ENCODE data around the gene ZNF398.
"Not testable (repeated sequence)": the region's sequence is repeated elsewhere in the genome, so short reads cannot be mapped to it uniquely, and the experiment has no call there.

The ZNF398 gene

DNA sequence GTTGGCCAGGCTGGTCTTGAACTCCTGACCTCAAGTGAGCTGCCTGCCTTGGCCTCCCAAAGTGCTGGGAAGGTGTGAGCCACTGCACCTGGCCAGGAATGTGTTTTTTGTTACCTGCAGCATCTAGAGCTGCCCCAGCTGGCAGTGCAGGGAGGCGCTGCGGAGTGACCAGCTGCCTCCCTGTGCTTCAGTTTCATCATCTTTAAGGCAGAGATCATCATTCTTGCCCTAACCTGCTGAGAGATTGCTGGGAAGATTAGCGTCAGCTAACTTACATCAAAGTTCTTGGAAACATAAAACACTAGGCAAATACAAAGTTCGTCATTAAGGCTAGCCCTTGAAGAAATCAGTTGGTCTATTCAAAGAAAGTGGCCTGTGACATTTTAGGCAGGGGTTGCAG, 50.4 kb downstream of the ZNF398 start:
- no peak for DNase-seq (ENCODE audit: low read depth, low spot score)

DNA sequence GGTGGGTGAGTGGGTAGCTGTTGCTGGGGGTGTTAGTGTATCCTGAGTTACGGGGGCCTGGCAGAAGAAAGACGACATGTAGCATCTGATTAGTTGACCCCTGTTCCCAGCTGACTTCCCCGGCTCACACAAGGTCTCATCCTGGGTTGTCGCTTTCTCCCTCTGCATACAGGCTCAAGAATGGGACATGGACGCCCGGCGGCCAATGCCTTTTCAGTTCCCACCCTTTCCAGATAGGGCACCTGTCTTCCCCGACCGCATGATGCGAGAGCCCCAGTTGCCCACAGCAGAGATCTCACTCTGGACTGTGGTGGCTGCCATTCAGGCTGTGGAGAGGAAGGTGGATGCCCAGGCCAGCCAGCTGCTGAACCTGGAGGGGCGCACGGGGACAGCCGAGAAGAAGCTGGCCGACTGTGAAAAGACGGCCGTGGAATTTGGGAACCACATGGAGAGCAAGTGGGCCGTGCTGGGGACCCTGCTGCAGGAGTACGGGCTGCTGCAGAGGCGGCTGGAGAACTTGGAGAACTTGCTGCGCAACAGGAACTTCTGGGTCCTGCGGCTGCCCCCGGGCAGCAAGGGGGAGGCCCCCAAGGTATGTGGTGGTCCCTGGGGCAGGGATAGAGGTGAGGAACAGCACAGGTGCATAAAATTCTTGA, 51.0 kb downstream of the ZNF398 start:
- DNase-seq (ENCODE audit: low read depth, low spot score): no peak

DNA sequence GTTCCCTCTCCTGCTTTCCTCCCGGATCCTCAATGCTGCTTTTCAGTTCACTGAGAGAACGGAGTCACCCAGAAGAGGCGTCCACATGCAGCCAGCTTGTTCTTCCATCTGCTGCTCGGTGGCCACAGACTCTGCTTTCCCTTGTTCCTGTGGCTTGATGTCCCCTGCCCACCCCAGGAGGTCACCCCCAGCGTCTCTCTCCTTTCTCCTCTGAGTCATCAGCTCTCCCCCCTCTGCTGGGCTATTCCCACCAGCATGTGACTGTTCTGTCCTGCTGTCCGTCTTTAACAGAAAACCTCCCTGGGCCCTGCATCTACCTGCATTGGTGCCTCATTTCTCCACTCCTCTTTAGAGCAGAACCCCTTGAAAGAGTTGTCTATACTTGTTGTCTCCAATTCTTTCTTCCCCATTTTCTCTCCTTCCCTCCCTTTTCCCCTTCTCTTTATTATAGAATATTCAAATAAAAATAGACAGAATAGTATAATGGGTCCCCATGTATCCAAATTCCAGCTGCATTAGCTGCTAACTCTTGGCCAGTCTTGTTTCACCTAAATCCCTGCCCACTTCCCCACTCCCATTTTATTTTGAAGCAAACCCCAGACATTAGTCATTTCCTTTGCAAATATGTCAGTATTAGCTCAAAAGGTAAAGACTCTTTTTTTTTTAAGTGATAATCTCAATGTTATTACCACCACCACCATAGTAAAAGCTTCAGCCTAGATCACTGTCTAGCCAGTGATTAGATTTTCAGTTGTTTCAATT, 52.2 kb downstream of the ZNF398 start:
- no peak for DNase-seq (ENCODE audit: low read depth, low spot score)

DNA sequence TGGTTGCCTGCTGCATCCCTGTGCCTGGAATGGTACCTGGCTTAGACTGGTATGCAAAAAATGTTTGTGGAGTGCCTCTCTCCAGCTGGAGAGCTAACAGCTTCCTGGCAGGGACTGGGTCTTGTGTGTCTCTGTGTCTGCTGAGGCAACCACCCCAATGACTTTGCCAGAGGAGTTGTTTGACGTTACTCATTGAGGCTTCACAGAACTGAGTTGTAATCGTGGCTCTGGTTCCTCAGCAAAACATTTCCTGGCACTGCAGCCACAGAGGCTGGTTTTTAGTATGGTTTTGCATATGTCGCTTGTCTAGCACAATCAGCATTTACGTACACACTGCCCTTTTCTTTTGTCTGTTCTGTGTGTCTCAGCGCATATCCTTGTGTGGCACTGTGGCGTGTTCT, 55.6 kb downstream of the ZNF398 start:
- no peak for DNase-seq (ENCODE audit: low read depth, low spot score)

DNA sequence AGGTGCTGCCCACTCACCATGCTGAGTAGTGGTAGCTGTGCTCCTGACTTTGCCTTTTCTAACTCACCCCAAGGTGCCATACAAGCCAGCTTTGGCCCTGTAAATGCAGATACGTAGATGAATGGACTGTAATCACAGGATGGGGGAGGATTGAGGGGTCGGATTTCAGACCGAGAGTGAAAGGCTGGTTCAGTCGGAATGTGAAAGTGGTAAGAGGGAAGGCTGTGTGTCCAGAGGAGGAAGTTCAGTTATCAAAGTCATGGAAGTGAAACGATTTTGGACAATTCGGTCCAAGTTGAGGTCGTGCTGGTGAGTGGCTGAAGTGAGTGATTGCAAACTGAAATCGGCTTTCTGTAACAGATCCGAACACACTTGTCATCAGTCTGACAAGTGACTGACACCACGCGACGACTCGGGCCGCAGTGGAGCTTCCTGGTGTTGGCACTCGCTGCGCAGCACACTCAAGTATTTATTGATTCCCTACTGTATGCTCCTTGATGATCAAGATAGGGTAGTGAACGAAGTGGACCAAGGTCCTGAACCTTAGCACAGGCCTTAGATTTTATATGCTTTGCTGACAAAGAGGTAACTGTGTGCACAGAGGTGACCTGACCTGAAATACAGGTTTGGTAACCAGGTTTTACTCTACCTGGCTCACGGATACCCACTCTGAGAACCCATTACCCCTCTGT, 58.6 kb downstream of the ZNF398 start:
- DNase-seq (ENCODE audit: low read depth, low spot score): no peak

DNA sequence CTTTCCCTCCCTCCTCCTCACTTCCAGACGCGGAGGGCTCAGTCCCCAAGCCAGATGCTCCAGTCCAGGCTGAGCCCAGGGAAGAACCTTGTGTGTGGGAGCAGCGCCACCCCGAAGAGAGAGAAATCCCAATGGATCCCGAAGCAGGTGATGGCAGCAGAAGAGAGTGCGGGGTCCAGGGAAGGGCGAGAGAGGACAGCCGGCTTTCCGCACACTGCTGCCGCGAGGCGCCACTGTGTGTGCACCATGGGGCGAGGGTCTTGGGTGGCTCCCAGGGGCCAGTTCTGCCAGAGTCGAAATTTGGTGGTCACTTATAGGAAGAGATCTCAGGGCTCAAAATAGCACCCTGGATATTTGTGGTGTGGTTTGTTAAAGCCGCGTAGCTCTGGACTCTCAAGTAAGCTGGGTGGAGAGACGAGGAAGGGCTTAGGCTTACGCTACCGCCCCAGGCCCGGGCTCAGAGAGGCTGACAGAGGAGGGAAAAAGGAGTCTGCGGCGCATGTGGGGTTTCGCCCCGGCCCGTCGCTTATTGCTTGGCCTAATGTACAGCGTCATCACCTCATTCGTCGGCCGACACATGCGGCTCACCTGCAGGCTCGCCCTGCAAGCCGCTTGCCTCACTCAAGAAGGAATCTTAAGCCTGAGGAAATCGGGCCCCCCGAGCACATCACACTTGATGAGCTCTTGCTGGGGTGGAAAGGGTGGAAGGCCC, 60.2 kb downstream of the ZNF398 start:
- DNase-seq (ENCODE audit: low read depth, low spot score): no peak

DNA sequence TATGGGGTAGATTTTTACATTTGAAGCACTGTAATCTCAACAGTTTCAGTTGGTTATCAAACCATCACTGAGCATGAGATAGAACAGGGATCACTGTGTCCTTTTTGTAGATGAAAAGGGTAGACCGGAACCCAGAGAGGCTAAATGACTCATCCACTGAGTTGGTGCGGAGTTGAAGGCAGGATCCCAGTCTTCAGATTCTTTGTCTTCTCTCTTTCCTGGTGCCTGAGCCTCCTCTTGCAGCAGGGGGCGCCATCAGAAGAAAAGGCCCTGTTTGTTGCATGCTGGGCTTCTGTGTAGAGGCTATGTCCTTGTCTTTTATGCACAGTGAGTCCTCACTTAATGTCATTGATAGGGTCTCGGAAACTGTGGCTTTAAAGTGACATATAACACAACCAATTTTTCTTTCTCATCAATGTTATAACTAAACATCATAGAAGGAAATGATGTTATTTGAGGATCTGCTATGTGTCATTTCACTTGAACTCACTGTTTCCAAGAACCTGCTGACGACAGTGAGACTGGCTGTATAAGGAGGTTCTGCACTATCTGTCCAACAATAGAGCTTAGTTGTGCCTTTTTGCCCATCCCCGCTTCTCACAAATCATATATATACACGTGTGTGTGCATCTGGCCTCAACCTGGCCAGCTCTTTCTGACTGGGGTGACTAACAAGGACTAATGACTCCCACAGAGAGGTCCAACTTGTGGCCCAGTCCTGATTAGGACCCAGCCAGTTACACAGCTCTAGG, 62.4 kb downstream of the ZNF398 start:
- no peak for DNase-seq (ENCODE audit: low read depth, low spot score)

DNA sequence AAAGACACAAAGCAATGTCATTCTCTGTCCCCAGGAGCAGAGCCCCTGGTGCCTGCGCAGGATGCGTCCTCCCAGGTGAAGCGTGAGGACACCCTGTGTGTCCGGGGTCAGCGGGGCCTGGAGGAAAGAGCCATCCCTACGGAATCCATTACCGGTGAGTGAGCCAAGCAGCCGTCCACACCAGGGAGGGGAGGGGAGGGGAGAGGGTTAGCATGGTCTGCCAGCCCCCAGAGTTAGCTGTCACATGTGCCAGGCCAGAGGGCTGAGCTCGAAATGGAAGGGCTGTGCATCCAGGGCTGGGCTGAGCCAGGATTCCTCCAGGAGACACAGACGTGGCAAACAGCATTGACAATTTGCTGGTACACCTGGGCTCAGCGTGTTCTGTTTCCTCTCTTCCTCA, 63.3 kb downstream of the ZNF398 start:
- no peak for DNase-seq (ENCODE audit: low read depth, low spot score)

DNA sequence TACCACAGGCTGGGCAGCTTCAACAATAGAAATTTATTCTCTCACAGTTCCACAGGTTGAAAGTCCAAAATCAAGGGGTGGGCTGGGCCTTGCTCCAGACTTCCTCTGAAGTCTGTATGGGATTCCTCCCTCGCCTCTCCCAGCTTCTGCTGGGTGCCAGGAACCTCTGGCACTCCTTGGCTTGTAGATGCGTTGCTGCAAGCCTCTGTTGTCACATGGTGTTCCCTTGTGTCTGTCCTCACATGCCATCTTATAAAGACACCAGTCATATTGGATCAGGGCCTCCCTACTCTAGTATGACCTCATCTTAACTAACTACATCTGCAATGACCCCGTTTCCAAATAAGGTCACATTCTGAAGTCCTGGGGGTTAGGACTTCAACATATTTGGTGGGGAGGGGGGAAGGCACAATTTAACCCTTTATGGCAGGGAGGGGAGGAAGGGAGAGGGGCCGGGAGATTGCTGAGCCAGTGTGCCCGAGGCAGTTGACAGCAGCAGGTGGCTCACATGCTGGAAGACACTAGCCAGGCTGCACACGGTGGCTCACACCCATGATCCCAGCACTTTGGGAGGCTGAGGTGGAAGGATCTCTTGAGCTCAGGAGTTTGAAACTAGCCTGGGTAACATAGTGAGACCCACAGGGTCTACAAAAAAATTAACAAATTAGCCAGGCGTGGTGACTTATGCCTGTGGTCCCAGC, 66.9 kb downstream of the ZNF398 start:
- no peak for DNase-seq (ENCODE audit: low read depth, low spot score)

DNA sequence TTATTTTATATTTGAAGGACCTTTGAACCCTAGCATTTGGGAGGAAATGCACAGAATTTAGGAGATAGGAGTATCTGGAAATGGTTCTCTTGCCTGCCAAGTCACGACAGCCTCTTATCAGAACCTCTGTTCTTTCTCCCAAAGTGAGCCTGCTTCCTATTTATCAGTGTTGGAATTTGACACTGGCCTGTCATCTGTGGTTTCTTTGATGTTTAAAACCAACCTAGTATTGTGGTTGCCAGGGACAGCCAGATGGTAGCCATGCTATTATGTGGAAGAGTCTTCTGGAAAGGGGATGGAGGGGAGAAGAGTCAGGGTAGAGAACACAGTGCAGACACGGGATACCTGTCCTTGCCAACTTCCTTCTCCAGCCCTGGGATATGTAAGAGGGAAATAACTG, 69.1 kb downstream of the ZNF398 start:
- DNase-seq (ENCODE audit: low read depth, low spot score): no peak

DNA sequence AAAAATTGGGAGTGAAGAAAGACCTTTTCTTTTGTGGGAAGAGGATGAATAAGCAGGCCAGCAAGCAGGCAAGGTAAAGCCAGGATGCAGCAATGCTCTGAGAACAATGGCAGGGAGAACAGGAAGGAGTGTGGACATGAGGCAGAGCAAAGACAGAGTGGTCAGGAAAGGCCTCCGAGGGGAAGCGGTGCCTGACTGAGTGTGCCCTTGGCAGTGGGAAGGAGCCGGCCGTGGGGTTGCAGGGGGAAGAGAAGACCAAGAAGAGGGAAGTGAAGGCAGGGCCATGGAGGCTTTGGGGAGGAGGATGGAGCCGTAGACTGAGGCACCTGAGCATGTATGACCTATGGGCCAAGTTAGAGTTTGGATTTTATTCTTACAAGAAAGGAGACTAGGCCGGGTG, 70.3 kb downstream of the ZNF398 start:
- DNase-seq (ENCODE audit: low read depth, low spot score): no peak

DNA sequence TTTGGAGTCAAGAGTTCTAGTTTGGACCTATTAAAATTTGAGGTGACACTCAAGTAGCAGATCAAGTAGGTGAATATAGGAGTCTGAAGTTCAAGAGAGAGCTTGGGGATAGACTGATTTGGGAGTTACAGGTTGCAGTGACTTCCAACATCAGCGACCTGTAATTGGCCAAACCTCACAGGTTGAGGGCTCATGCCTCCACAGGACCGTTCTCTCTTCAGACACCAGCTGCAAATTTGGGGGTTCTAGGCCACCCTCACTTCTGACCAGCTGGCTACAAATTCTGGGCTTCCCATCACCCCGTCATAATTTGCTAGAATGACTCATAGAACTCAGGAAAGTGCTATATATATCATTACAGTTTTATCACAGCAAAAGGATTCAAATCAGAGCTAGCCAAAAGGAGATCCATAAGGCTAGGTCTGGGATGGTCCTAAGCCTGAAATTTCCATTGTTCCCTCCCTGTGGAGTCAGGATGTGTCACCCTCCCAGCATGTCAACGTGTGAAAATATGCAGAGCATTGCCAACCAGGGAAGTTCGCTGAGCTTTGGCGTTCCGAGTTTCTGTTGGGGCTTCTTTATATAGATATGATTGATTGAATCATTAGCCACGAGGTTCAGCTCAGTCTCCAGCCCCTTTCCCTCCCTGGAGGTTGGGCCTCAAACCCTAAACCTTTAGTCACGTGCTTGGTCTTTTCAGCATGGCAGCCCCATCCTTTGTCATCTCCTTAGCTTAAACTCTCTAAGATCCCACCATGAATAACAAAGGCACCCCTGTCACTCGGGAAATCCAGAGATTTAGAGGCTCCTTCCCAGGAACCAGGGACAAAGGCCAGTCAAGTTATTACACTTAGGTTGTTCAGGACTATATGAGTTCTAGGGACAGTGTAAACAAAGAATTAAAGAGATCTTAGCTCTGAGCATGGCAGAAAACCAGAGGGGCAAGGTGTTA, 71.5 kb downstream of the ZNF398 start:
- no peak for DNase-seq (ENCODE audit: low read depth, low spot score)

DNA sequence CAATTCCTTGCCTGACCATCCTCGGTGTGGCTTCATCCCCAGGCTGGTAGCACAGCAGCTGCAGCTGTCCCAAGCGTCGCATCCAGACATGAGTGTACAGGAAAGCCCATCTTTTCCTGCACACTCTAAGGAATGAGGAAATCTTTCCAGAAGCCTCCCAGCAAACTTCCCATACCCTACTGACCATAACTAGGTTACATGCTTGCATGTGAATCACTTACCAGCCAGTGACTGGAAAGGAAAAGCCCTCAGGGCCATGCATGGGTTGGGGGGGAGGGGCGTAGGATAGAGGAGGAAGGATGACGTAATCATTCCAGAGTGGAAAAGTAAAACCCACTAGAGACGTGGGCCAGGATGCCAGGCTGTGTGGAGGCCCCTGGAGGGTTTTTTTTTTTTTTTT, 73.3 kb downstream of the ZNF398 start:
- DNase-seq (ENCODE audit: low read depth, low spot score): no peak

DNA sequence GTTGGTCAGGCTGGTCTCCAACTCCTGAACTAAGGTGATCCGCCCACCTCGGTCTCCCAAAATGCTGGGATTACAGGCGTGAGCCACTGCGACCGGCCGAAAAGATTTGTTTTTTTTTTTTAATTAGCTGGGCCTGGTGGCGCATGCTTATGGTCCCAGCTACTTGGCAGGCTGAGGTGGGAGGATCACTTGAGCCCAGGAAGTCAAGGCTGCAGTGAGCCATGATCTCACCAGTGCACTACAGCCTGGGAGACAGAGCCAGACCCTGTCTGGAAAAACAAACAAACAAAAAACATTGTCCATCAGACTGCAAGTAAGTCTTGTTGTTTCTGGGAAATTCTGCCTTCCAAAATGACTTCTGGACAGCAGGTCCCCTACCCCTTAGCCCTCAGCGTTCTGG, 75.9 kb downstream of the ZNF398 start:
- no peak for DNase-seq (ENCODE audit: low read depth, low spot score)

DNA sequence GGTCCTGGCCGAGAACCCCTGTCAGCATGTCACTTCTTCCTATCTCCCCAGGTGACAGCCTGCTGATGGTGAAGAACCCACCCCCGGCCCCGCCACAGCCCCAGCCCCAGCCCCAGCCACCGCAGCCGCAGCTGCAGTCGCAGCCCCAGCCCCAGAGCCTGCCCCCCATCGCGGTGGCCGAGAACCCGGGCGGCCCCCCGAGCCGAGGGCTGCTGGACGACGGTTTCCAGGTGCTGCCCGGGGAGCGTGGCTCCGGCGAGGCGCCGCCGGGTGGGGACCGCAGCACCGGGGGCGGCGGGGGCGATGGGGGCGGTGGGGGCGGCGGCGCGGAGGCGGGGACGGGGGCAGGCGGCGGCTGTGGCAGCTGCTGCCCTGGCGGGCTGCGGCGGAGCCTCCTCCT, 76.5 kb downstream of the ZNF398 start:
- no peak for DNase-seq (ENCODE audit: low read depth, low spot score)

DNA sequence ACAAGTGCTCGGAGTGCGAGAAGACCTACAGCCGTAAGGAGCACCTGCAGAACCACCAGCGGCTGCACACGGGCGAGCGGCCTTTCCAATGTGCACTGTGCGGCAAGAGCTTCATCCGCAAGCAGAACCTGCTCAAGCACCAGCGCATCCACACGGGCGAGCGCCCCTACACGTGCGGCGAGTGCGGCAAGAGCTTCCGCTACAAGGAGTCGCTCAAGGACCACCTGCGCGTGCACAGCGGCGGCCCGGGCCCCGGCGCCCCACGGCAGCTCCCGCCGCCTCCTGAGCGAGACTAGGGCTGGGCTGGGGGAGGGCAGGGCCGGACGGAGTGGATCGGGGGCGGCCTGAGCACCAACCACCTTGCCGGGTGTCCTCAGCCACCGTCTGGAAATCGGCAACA, 77.1 kb downstream of the ZNF398 start:
- no peak for DNase-seq (ENCODE audit: low read depth, low spot score)

DNA sequence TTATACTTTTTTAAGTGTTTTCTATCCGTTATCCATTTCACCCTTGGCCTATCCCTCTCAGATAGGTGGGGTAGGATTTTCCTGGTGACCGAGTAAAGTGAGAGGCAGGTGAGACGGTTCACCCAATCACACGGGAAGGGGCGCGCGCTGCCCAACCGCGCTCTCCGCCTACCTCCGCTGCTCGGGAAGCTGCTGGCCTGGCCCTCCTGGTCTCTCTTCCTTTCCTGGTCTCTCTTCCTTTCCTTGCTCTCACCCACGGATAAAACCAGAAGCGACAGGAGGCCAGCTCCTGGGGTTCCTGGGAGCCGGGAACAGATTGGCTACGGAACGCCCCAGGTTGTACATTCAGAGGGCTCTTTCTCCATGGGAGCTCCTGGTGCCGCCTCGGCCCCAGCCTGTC, 77.9 kb downstream of the ZNF398 start:
- no peak for DNase-seq (ENCODE audit: low read depth, low spot score)

DNA sequence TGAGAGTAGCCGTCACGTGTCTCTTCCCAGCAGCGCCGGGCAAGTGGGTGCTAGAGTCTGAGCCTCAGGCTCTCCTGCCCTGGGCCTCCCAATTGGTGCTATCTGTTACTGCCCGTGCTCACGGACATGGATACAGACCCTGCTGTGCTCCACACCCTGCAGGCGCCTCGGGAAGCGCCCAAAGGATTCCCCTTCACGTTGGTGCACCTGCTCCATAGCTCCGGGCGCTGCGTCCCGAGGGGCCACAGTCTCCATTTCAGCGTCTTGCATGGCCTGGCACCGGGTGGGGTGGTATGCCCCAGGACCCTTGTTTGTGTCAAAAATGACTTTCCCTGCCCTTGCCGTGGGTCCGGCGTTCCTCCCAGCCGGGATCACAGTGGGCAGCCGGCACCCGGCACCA, 78.4 kb downstream of the ZNF398 start:
- DNase-seq (ENCODE audit: low read depth, low spot score): no peak

DNA sequence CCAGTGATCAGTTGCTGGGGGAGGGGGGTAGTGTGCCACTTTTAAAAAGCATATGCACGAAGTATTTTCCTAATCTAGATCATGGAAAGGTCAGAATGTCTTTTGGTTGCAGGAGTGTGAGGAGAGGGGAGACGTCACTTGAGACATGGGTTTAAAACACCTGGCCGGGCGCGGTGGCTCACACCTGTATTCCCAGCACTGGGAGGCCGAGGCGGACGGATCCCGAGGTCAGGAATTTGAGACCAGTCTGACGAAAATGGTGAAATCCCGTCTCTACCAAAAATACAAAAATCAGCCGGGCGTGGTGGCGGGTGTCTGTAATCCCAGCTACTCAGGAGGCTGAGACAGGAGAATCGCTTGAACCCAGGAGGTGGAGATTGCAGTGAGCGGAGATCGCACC, 79.1 kb downstream of the ZNF398 start:
- DNase-seq (ENCODE audit: low read depth, low spot score): not testable (repeated sequence)
